CD14-positive monocyte (primary cell): ENCODE results near the gene COL2A1. TPM values are rescaled to one million over a fixed set of nuclear protein-coding genes. Genes with fewer than 3 reads are reported as not detected.

ENCODE experiments used
- DNase-seq, 3 donors: peaks; one replicate each; pipeline ENCODE4 v3.0.0-alpha.2; 2011 to 2022
- H2AFZ ChIP-seq: 2 replicates; pipeline ENCODE4 v1.6.0; 2012; ENCODE audit warnings: mild to moderate bottlenecking, low read depth, low read length, inconsistent platforms; ENCODE audit not compliant: insufficient read depth, poor library complexity, severe bottlenecking
- H3K27ac ChIP-seq, 2 donors: 1 replicate in 1 of 2; 2 replicates in 1 of 2; pipeline ENCODE4 v1.5.1; 2012 to 2013; ENCODE audit warnings: low read length in 2 of 2, control low read depth in 1 of 2, inconsistent platforms in 1 of 2, low read depth in 1 of 2, mild to moderate bottlenecking in 1 of 2
- H3K27me3 ChIP-seq, 2 donors: one replicate each; pipeline versions ENCODE4 v1.6.0 to v1.6.1; 2011 to 2013; ENCODE audit warnings: low read length in 2 of 2; ENCODE audit not compliant: control insufficient read depth in 2 of 2, insufficient read depth in 2 of 2
- H3K36me3 ChIP-seq, 2 donors: replicated peaks in 1 of 2; 1 replicate in 1 of 2; 2 replicates in 1 of 2; pipeline versions ENCODE4 v1.5.1 to v1.6.1; 2012 to 2013; ENCODE audit warnings: low read length in 2 of 2, control low read depth in 1 of 2, inconsistent platforms in 1 of 2, mild to moderate bottlenecking in 1 of 2; ENCODE audit not compliant: insufficient read depth in 2 of 2, control insufficient read depth in 1 of 2
- H3K4me1 ChIP-seq, 2 donors: 1 replicate in 1 of 2; 2 replicates in 1 of 2; pipeline versions ENCODE4 v1.5.1 to v1.6.1; 2012 to 2013; ENCODE audit warnings: low read length in 2 of 2, control low read depth in 1 of 2, inconsistent platforms in 1 of 2, mild to moderate bottlenecking in 1 of 2, moderate library complexity in 1 of 2; ENCODE audit not compliant: insufficient read depth in 2 of 2, control insufficient read depth in 1 of 2
- H3K4me2 ChIP-seq: replicated peaks from 2 replicates; pipeline ENCODE3; 2012; ENCODE audit warnings: low read length, moderate library complexity, mild to moderate bottlenecking; ENCODE audit not compliant: poor library complexity, severe bottlenecking; ENCODE audit errors: extremely low read depth
- H3K4me3 ChIP-seq, 3 experiments: fragments of 200-600 bp in 1 of 3; sonication (generic) in 1 of 3; replicated peaks in 1 of 3; 1 replicate in 2 of 3; 2 replicates in 1 of 3; pipeline ENCODE4 v1.5.1; 2011 to 2013; ENCODE audit warnings: low read length in 3 of 3, mild to moderate bottlenecking in 3 of 3, control low read depth in 2 of 3, low read depth in 2 of 3, inconsistent platforms in 1 of 3, moderate library complexity in 1 of 3
- H3K79me2 ChIP-seq: 2 replicates; pipeline ENCODE4 v1.6.0; 2012; ENCODE audit warnings: mild to moderate bottlenecking, control low read depth, inconsistent platforms, low read length, moderate library complexity; ENCODE audit not compliant: insufficient read depth
- H3K9ac ChIP-seq: 2 replicates; pipeline ENCODE4 v1.6.0; 2017; ENCODE audit warnings: low read length, mild to moderate bottlenecking; ENCODE audit not compliant: insufficient read depth, poor library complexity, severe bottlenecking
- H3K9me3 ChIP-seq, 2 donors: replicated peaks in 1 of 2; 1 replicate in 1 of 2; 2 replicates in 1 of 2; pipeline versions ENCODE4 v1.5.1 to v1.6.1; 2012 to 2013; ENCODE audit warnings: low read length in 2 of 2, control low read depth in 1 of 2; ENCODE audit not compliant: control insufficient read depth in 1 of 2, insufficient read depth in 1 of 2
- H4K20me1 ChIP-seq: 2 replicates; pipeline ENCODE4 v1.6.0; 2012; ENCODE audit warnings: mild to moderate bottlenecking, low read length, control low read depth, moderate library complexity; ENCODE audit not compliant: insufficient read depth
- H3K27ac Mint-ChIP-seq, 7 donors: one replicate each; pipeline ENCODE4 v1.8.0; 2020; ENCODE audit warnings: mild to moderate bottlenecking in 7 of 7, mixed read lengths in 7 of 7, moderate library complexity in 6 of 7, inconsistent platforms in 2 of 7
- H3K27me3 Mint-ChIP-seq, 3 donors: one replicate each; pipeline ENCODE4 v1.8.0; 2021 to 2022; ENCODE audit warnings: low read depth in 3 of 3, mild to moderate bottlenecking in 3 of 3, mixed read lengths in 3 of 3, moderate library complexity in 3 of 3, inconsistent platforms in 1 of 3
- H3K36me3 Mint-ChIP-seq, 2 donors: one replicate each; pipeline ENCODE4 v1.8.0; 2020; ENCODE audit warnings: mixed read lengths in 2 of 2, inconsistent platforms in 1 of 2, mild to moderate bottlenecking in 1 of 2
- H3K4me1 Mint-ChIP-seq: one replicate; pipeline ENCODE4 v1.8.0; 2020; ENCODE audit warnings: mild to moderate bottlenecking, mixed read lengths
- H3K4me3 Mint-ChIP-seq, 2 donors: one replicate each; pipeline ENCODE4 v1.8.0; 2020; ENCODE audit warnings: mild to moderate bottlenecking in 2 of 2, mixed read lengths in 2 of 2, moderate library complexity in 1 of 2
- H3K9me3 Mint-ChIP-seq, 7 donors: one replicate each; pipeline ENCODE4 v1.8.0; 2020 to 2022; ENCODE audit warnings: mixed read lengths in 7 of 7, mild to moderate bottlenecking in 6 of 7, moderate library complexity in 6 of 7, inconsistent platforms in 2 of 7
- WGBS: methylation state at CpG from one replicate; pipeline ENCODE4 v1.1.5; 2013; ENCODE audit warnings: missing lambda C conversion rate; ENCODE audit not compliant: insufficient coverage; 5-methylcytosine and 5-hydroxymethylcytosine counted together
- intact Hi-C, 2 donors: fragments of 100-400 bp; cut with micrococcal nuclease; formaldehyde crosslinking; loops; one replicate each; pipeline versions ENCODE4 v1.15.0 to v1.15.1; 2023
- polyA plus RNA-seq, 3 donors: library from polyadenylated mRNA; depleted of rRNA in 1 of 3; unstranded in 2 of 3; stranded (reverse) in 1 of 3; fragments of 300-500 nt in 2 of 3; fragments of >200 nt in 1 of 3; fragmentation: Illumina TruSeq in 2 of 3; gene quantifications; 1 replicate in 2 of 3; 2 replicates in 1 of 3; pipeline ENCODE4 v1.2.3, GENCODE V29; 2012 to 2021
- TF ChIP-seq, protein P1 (sequence below): fragments of 200-600 bp; IDR thresholded peaks from one replicate; pipeline ENCODE4 v1.8.0; 2022; ENCODE audit warnings: antibody characterized with exemption, mild to moderate bottlenecking

The COL2A1 gene
- polyA plus RNA-seq, 3 donors, result not detected

DNA sequence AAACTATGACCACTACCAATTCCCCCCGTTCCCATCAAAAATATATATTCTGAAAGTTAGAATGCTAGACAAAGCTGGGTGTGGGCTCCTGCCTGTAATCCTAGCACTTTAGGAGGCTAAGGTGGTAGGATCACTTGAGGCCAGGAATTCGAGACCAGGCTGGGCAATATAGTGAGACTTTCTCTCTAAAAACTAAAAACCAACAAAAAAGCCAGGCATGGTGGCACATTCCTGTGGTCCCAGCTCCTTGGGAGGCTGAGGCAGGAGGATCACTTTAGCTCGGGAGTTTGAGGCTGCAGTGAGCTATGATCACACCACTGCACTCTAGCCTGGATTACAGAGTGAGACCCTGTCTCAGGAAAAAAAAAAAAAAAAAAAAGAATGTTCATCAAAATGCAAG is 48.8 kb upstream of the COL2A1 start:
- H3K27ac Mint-ChIP-seq, result no peak overlapping the region
- TF ChIP-seq, protein P1, sequence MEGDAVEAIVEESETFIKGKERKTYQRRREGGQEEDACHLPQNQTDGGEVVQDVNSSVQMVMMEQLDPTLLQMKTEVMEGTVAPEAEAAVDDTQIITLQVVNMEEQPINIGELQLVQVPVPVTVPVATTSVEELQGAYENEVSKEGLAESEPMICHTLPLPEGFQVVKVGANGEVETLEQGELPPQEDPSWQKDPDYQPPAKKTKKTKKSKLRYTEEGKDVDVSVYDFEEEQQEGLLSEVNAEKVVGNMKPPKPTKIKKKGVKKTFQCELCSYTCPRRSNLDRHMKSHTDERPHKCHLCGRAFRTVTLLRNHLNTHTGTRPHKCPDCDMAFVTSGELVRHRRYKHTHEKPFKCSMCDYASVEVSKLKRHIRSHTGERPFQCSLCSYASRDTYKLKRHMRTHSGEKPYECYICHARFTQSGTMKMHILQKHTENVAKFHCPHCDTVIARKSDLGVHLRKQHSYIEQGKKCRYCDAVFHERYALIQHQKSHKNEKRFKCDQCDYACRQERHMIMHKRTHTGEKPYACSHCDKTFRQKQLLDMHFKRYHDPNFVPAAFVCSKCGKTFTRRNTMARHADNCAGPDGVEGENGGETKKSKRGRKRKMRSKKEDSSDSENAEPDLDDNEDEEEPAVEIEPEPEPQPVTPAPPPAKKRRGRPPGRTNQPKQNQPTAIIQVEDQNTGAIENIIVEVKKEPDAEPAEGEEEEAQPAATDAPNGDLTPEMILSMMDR, result no peak
- no peak for DNase-seq
- peaks cover 0 to 5% (median 2%) of the 10 kb centered on the region in 7 donors for H3K9me3 Mint-ChIP-seq
- H3K27me3 Mint-ChIP-seq, result peaks cover 0 to 2% (median 0%) of the 10 kb centered on the region in 3 donors
- Histone ChIP-seq H2AFZ (no peak overlapping the region), H3K36me3 (peaks cover 31 to 35% of the 10 kb centered on the region in 2 donors), H3K9me3 (no peaks in the 10 kb centered on the region), H4K20me1 (no peaks in the 10 kb centered on the region), H3K4me1 (peaks cover 0 to 3% of the 10 kb centered on the region in 2 donors), H3K4me2 (no peak overlapping the region), H3K9ac (no peak overlapping the region), H3K27ac (peak overlapping the region in 1 of 2 donors; percentile 36), H3K79me2 (no peaks in the 10 kb centered on the region), H3K27me3 (no peaks in the 10 kb centered on the region), H3K4me3 (no peak overlapping the region)
- intact Hi-C loops, result no loop called here
- peaks cover 38 to 42% of the 10 kb centered on the region in 2 donors for H3K36me3 Mint-ChIP-seq
- WGBS, result 100% methylated on average over 1 of the region's 3 CpGs
- H3K4me3 Mint-ChIP-seq, result no peak overlapping the region
- H3K4me1 Mint-ChIP-seq, result peaks cover 7% of the 10 kb centered on the region

DNA sequence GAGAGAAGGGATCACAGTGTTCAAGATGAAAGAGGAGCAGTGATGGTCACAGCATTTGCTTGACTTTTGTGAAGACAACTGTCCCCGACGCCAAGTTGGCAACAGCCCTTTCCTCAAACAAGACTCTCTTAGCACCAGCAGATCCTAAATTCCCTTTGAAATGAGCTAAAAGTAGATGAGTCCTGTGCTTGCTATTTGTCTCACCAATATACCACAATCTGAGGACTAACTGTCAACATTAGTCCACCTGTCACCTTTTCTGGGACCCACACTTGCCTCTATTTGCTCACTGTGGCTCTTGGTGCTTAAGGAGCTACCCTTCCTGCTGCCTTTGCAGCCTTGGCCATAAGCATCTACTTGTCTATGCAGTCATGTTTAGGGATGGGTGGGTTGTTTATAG is 47.4 kb upstream of the COL2A1 start:
- Histone ChIP-seq H3K79me2 (no peaks in the 10 kb centered on the region), H3K36me3 (peaks cover 45 to 49% of the 10 kb centered on the region in 2 donors), H3K9ac (no peak overlapping the region), H2AFZ (no peak overlapping the region), H3K9me3 (no peaks in the 10 kb centered on the region), H3K4me1 (peaks cover 0 to 3% of the 10 kb centered on the region in 2 donors), H3K4me2 (no peak overlapping the region), H3K27me3 (no peaks in the 10 kb centered on the region), H3K4me3 (no peak overlapping the region), H3K27ac (no peak overlapping the region), H4K20me1 (no peaks in the 10 kb centered on the region)
- TF ChIP-seq, protein P1, result no peak
- Mint-ChIP-seq H3K36me3 (peaks cover 49 to 50% of the 10 kb centered on the region in 2 donors), H3K4me1 (peaks cover 7% of the 10 kb centered on the region), H3K4me3 (no peak overlapping the region), H3K9me3 (no peaks in the 10 kb centered on the region), H3K27me3 (no peaks in the 10 kb centered on the region), H3K27ac (no peak overlapping the region)
- intact Hi-C loops, result no loop called here
- no CpG with 5 or more reads among the region's 2 CpGs for WGBS
- DNase-seq, result no peak
